Measurements from ENCODE around the gene CLIP2. TPM values are rescaled to one million over a fixed set of nuclear protein-coding genes. Genes with fewer than 3 reads are reported as not detected.
"Not testable (repeated sequence)": the region's sequence is repeated elsewhere in the genome, so short reads cannot be mapped to it uniquely, and the experiment has no call there.

Gene CLIP2
- total RNA-seq, 1 donor from 2014 or later: 32.6 TPM

- no peak for DNase-seq (ENCODE audit: low spot score)
- no peak for TF ChIP-seq CTCF (IDR thresholded peaks at IDR 0.05)
- Mint-ChIP-seq H3K36me3 (ENCODE audit: low read depth) (no peaks in the 10 kb centered on the region), H3K4me3 (ENCODE audit: unreplicated experiment) (no peak overlapping the region), H3K27me3 (ENCODE audit: low read depth) (peaks cover 3% of the 10 kb centered on the region), H3K27ac (ENCODE audit: unreplicated experiment) (no peak overlapping the region), H3K4me1 (ENCODE audit: low read depth) (peaks cover 6% of the 10 kb centered on the region), H3K9me3 (ENCODE audit: low read depth) (peaks cover 5% of the 10 kb centered on the region)
Measured at GRCh38 chr7:74439541-74439940, 150.3 kb downstream of the CLIP2 start.

GRCh38 chr7:74440143-74440542, 150.9 kb downstream of the CLIP2 start:
- not testable (repeated sequence) for DNase-seq (ENCODE audit: low spot score); H3K4me3 Mint-ChIP-seq (ENCODE audit: unreplicated experiment); H3K9me3 Mint-ChIP-seq (ENCODE audit: low read depth); H3K4me1 Mint-ChIP-seq (ENCODE audit: low read depth); H3K36me3 Mint-ChIP-seq (ENCODE audit: low read depth); H3K27me3 Mint-ChIP-seq (ENCODE audit: low read depth)
- peak overlapping the region; percentile 65 for H3K27ac Mint-ChIP-seq (ENCODE audit: unreplicated experiment)

- Mint-ChIP-seq H3K4me3 (ENCODE audit: unreplicated experiment) (no peak overlapping the region), H3K9me3 (ENCODE audit: low read depth) (peaks cover 5% of the 10 kb centered on the region), H3K27ac (ENCODE audit: unreplicated experiment) (no peak overlapping the region), H3K4me1 (ENCODE audit: low read depth) (peaks cover 6% of the 10 kb centered on the region), H3K36me3 (ENCODE audit: low read depth) (no peaks in the 10 kb centered on the region), H3K27me3 (ENCODE audit: low read depth) (peaks cover 3% of the 10 kb centered on the region)
- DNase-seq (ENCODE audit: low spot score): no peak
- TF ChIP-seq CTCF (IDR thresholded peaks at IDR 0.05): no peak
Measured at GRCh38 chr7:74441801-74442200, 152.6 kb downstream of the CLIP2 start.

GRCh38 chr7:74443543-74444247, 154.5 kb downstream of the CLIP2 start:
- peaks cover 3% of the 10 kb centered on the region for H3K27me3 Mint-ChIP-seq (ENCODE audit: low read depth)
- no peaks in the 10 kb centered on the region for H3K9me3 Mint-ChIP-seq (ENCODE audit: low read depth)
- H3K4me1 Mint-ChIP-seq (ENCODE audit: low read depth): peaks cover 6% of the 10 kb centered on the region
- DNase-seq (ENCODE audit: low spot score): no peak
- no peak overlapping the region for H3K4me3 Mint-ChIP-seq (ENCODE audit: unreplicated experiment)
- H3K27ac Mint-ChIP-seq (ENCODE audit: unreplicated experiment): no peak overlapping the region
- TF ChIP-seq CTCF (IDR thresholded peaks at IDR 0.05): no peak
- no peaks in the 10 kb centered on the region for H3K36me3 Mint-ChIP-seq (ENCODE audit: low read depth)

GRCh38 chr7:74449144-74449543, 159.9 kb downstream of the CLIP2 start:
- Mint-ChIP-seq H3K4me1 (ENCODE audit: low read depth) (peaks cover 7% of the 10 kb centered on the region), H3K27me3 (ENCODE audit: low read depth) (peaks cover 1% of the 10 kb centered on the region), H3K27ac (ENCODE audit: unreplicated experiment) (no peak overlapping the region), H3K9me3 (ENCODE audit: low read depth) (no peaks in the 10 kb centered on the region), H3K4me3 (ENCODE audit: unreplicated experiment) (no peak overlapping the region), H3K36me3 (ENCODE audit: low read depth) (no peaks in the 10 kb centered on the region)
- DNase-seq (ENCODE audit: low spot score): no peak
- no peak for TF ChIP-seq CTCF (IDR thresholded peaks at IDR 0.05)

GRCh38 chr7:74449809-74450397, 160.7 kb downstream of the CLIP2 start:
- Mint-ChIP-seq H3K9me3 (ENCODE audit: low read depth) (no peaks in the 10 kb centered on the region), H3K36me3 (ENCODE audit: low read depth) (no peaks in the 10 kb centered on the region), H3K4me1 (ENCODE audit: low read depth) (peaks cover 8% of the 10 kb centered on the region), H3K4me3 (ENCODE audit: unreplicated experiment) (no peak overlapping the region), H3K27me3 (ENCODE audit: low read depth) (no peaks in the 10 kb centered on the region), H3K27ac (ENCODE audit: unreplicated experiment) (no peak overlapping the region)
- DNase-seq (ENCODE audit: low spot score): no peak
- TF ChIP-seq CTCF (IDR thresholded peaks at IDR 0.05): peak; percentile 89

Measured in chondrocyte (in vitro differentiated cells).